ENCODE data around the gene FAM20C. TPM values are rescaled to one million over a fixed set of nuclear protein-coding genes. Genes with fewer than 3 reads are reported as not detected.

The FAM20C gene
- total RNA-seq, 4 donors from 2014 or later: 43.0 to 112 (median 44.0) TPM

GRCh38 chr7:151346-152050, 40.9 kb upstream of the FAM20C start:
- no peak overlapping the region for H3K27ac ChIP-seq
- no peaks in the 10 kb centered on the region for H3K9me3 ChIP-seq
- H3K36me3 ChIP-seq: no peaks in the 10 kb centered on the region
- TF ChIP-seq CTCF (IDR thresholded peaks at IDR 0.05): no peak
- TF ChIP-seq POLR2A (IDR thresholded peaks at IDR 0.05): no peak
- TF ChIP-seq EP300 (IDR thresholded peaks at IDR 0.05): no peak
- WGBS, 2 donors: 92% methylated on average over 24 to 25 of the region's 25 CpGs
- no peak for DNase-seq (ENCODE audit: low spot score in 2 of 2)
- H3K4me3 ChIP-seq: no peak overlapping the region
- no peaks in the 10 kb centered on the region for H3K27me3 ChIP-seq
- H3K4me1 ChIP-seq: peaks cover 0 to 57% (median 15%) of the 10 kb centered on the region in 4 donors

- Histone ChIP-seq H3K36me3 (no peaks in the 10 kb centered on the region), H3K4me3 (no peak overlapping the region), H3K4me1 (peaks cover 0 to 57% (median 15%) of the 10 kb centered on the region in 4 donors), H3K27ac (peak overlapping the region in 1 of 4 donors; percentile 72), H3K9me3 (no peaks in the 10 kb centered on the region), H3K27me3 (no peaks in the 10 kb centered on the region)
- TF ChIP-seq EP300 (IDR thresholded peaks at IDR 0.05): no peak
- no peak for TF ChIP-seq CTCF (IDR thresholded peaks at IDR 0.05)
- no peak for TF ChIP-seq POLR2A (IDR thresholded peaks at IDR 0.05)
- no peak for DNase-seq (ENCODE audit: low spot score in 2 of 2)
- WGBS, 2 donors: 77 to 80% methylated on average over 19 of the region's 19 CpGs
Measured at GRCh38 chr7:152702-153391, 39.5 kb upstream of the FAM20C start.

GRCh38 chr7:153604-154003, 38.8 kb upstream of the FAM20C start:
- no peaks in the 10 kb centered on the region for H3K27me3 ChIP-seq

GRCh38 chr7:154096-154799, 38.1 kb upstream of the FAM20C start:
- no peaks in the 10 kb centered on the region for H3K27me3 ChIP-seq
- no peaks in the 10 kb centered on the region for H3K36me3 ChIP-seq
- WGBS, 2 donors: 66 to 73% methylated on average over 19 to 20 of the region's 20 CpGs
- peaks cover 0 to 50% (median 12%) of the 10 kb centered on the region in 4 donors for H3K4me1 ChIP-seq
- no peak overlapping the region for H3K4me3 ChIP-seq
- no peak for TF ChIP-seq POLR2A (IDR thresholded peaks at IDR 0.05)
- TF ChIP-seq CTCF (IDR thresholded peaks at IDR 0.05): no peak
- TF ChIP-seq EP300 (IDR thresholded peaks at IDR 0.05): no peak
- H3K27ac ChIP-seq: peak overlapping the region in 1 of 4 donors; percentile 72
- H3K9me3 ChIP-seq: no peaks in the 10 kb centered on the region
- no peak for DNase-seq (ENCODE audit: low spot score in 2 of 2)

More at GRCh38 chr7:153604-154003, 38.8 kb upstream of the FAM20C start:
- Histone ChIP-seq H3K9me3 (no peaks in the 10 kb centered on the region), H3K27ac (peak overlapping the region in 1 of 4 donors; percentile 72), H3K36me3 (no peaks in the 10 kb centered on the region), H3K4me1 (peaks cover 0 to 52% (median 13%) of the 10 kb centered on the region in 4 donors), H3K4me3 (no peak overlapping the region)
- TF ChIP-seq EP300 (IDR thresholded peaks at IDR 0.05): no peak
- no peak for TF ChIP-seq POLR2A (IDR thresholded peaks at IDR 0.05)
- TF ChIP-seq CTCF (IDR thresholded peaks at IDR 0.05): no peak
- WGBS, 2 donors: 70 to 77% methylated on average over 11 to 13 of the region's 13 CpGs
- no peak for DNase-seq (ENCODE audit: low spot score in 2 of 2)
